Ovary (tissue), 9 donors: ENCODE measurements around the gene CATSPER4. TPM values are rescaled to one million over a fixed set of nuclear protein-coding genes. Genes with fewer than 3 reads are reported as not detected.

Source experiments
- DNase-seq, 5 donors: peaks; one replicate each; pipeline ENCODE4 v3.0.0-alpha.2; 2019 to 2020
- H3K27ac ChIP-seq, 2 donors: fragments of 200-600 bp; one replicate each; pipeline versions ENCODE4 v1.5.1 to v1.8.0; 2019 to 2022
- H3K27me3 ChIP-seq: fragments of 200-600 bp; one replicate; pipeline ENCODE4 v1.8.0; 2022
- H3K36me3 ChIP-seq: fragments of 200-600 bp; sonication (generic); one replicate; pipeline ENCODE4 v1.5.1; 2019
- H3K4me1 ChIP-seq: one replicate; pipeline ENCODE4 v1.8.1; 2013; ENCODE audit warnings: mild to moderate bottlenecking, moderate library complexity; ENCODE audit not compliant: insufficient read depth
- H3K4me3 ChIP-seq: fragments of 200-600 bp; sonication (generic); one replicate; pipeline ENCODE4 v1.5.1; 2017
- H3K9me3 ChIP-seq, 2 donors: fragments of 200-600 bp in 1 of 2; sonication (generic) in 1 of 2; one replicate each; pipeline versions ENCODE4 v1.5.1 to v1.8.1; 2013 to 2019; ENCODE audit warnings: mild to moderate bottlenecking in 1 of 2, moderate library complexity in 1 of 2
- EP300 ChIP-seq: sonication (generic); formaldehyde crosslinking; IDR thresholded peaks from one replicate; pipeline ENCODE4 v1.6.1; 2017; ENCODE audit warnings: antibody characterized with exemption
- POLR2A ChIP-seq: fragments of 450-650 bp; IDR thresholded peaks from one replicate; pipeline ENCODE4 v1.6.1; 2017; ENCODE audit warnings: antibody characterized with exemption, mild to moderate bottlenecking, moderate library complexity
- WGBS, 3 donors: extraction: QIAGEN DNeasy Blood & Tissue Kit in 1 of 3; methylation state at CpG; one replicate each; pipeline versions ENCODE4 v1.1.5 to v1.1.7; 2013 to 2017; 5-methylcytosine and 5-hydroxymethylcytosine counted together
- intact Hi-C, 4 donors: fragments of 100-400 bp; cut with DNase I; formaldehyde crosslinking; loops; one replicate each; pipeline versions ENCODE4 v1.11.0 to v1.15.1; 2022 to 2023
- polyA plus RNA-seq, 2 donors: library from polyadenylated mRNA; stranded (reverse); fragments of 200-250 nt in 1 of 2; fragments of 350-450 nt in 1 of 2; fragmentation: Illumina TruSeq in 1 of 2; extraction: RNeasy Lipid Tissue Mini Kit (QIAGEN cat#74804) in 1 of 2; gene quantifications; one replicate each; pipeline ENCODE4 v1.2.3, GENCODE V29; 2013 to 2014
- total RNA-seq, 7 donors: library from RNA; depleted of rRNA in 2 of 7; stranded (reverse); fragments of >200 nt in 2 of 7; fragmentation: NEBNext Ultra II Directional in 3 of 7; extraction: Animal tissue kit (Norgen Biotek cat#: 25700) in 3 of 7; gene quantifications; one replicate each; pipeline versions ENCODE4 v1.1.0 to v1.2.4, GENCODE V29; 2016 to 2023
- TF ChIP-seq, protein P1 (sequence below), 3 donors: fragments of 450-650 bp in 2 of 3; fragments of 200-600 bp in 1 of 3; IDR thresholded peaks; one replicate each; pipeline versions ENCODE4 v1.5.1 to v1.8.0; 2016 to 2022; ENCODE audit warnings: antibody characterized with exemption in 3 of 3, mild to moderate bottlenecking in 1 of 3
- donor health status: DM: no; HTN: no; CAD: no; lungs with moderate emphysema.
- donor health status: DM: no; HTN: no; CAD: no.
- donor health status: Bipolar disorder and iron deficiency.
- donor health status: DM: yes; HTN: yes; CAD: no.
- donor health status: DM: no; HTN: no; CAD: no.
- donor health status: DM: yes; HTN: yes; CAD: no.

Gene CATSPER4
- total and polyA plus RNA-seq, 9 donors = not detected

DNA sequence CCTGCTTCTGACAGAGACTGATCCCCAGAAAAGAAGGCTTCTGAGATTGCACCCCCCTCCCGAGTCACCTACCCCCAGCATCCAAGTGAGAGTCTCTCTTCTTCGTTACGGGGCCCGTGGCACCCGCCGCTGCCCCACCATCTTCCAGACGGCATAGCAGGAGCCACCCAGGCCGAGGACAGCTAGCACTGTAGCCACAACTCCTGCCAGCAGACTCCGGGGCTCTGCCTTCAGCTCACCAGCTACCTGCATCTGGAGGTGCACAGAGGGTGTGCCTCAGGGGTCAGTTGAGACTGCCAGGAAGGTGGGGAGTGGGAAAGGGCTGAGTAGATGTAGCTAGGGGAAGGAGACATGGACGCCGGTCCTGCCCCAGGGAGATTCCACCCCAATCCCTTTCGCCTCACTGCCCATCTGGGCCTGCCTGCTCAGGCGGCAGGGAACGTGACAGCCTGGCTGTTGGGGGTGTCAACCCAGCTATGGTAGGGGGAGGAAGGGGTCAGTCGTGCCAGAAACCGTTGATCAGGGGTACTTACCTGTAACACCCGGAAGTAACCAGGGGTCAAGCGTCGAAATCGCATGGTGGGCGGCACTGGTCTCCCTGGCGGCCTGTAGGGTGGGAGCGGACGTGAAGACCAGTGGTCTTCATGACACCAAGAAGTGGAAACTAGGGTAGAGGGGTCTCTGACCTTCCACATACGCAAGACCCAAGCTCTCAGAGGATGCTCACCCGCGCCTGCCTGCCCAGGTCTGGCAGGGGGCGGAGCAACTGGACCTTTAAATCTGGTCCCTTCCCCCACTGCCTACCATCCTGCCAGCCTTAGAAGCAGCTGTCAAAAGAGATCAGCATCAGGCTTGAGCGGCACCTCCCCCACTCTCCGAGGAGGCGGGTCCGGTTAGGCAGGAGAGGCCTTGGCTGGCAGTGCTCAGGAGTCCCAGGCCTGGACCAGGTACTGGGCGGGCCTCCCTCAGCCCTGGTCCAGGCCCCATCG, 19.0 kb upstream of the CATSPER4 start, which contains the start of gene ZNF593OS:
ZNF593OS (minus strand) TSS at position 749 of the 989 bp plus-strand sequence; CDS start at position 578, 171 bp downstream.
- DNase-seq = no peak
- H3K27ac ChIP-seq = no peak within 1 kb of the TSS
- H3K4me3 ChIP-seq = no peak within 1 kb of the TSS
- no peaks in the 10 kb centered on the region for H3K27me3 ChIP-seq
- intact Hi-C loops = no loop called here
- no peaks in the 10 kb centered on the region for H3K36me3 ChIP-seq
- WGBS, 3 donors = 87 to 91% (median 91%) methylated on average over 33 to 34 of the region's 34 CpGs
- TF ChIP-seq POLR2A = no peak
- TF ChIP-seq EP300 = no peak
- TF ChIP-seq, protein P1, sequence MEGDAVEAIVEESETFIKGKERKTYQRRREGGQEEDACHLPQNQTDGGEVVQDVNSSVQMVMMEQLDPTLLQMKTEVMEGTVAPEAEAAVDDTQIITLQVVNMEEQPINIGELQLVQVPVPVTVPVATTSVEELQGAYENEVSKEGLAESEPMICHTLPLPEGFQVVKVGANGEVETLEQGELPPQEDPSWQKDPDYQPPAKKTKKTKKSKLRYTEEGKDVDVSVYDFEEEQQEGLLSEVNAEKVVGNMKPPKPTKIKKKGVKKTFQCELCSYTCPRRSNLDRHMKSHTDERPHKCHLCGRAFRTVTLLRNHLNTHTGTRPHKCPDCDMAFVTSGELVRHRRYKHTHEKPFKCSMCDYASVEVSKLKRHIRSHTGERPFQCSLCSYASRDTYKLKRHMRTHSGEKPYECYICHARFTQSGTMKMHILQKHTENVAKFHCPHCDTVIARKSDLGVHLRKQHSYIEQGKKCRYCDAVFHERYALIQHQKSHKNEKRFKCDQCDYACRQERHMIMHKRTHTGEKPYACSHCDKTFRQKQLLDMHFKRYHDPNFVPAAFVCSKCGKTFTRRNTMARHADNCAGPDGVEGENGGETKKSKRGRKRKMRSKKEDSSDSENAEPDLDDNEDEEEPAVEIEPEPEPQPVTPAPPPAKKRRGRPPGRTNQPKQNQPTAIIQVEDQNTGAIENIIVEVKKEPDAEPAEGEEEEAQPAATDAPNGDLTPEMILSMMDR (IDR thresholded peaks at IDR 0.05) = no peak
- peaks cover 6% of the 10 kb centered on the region for H3K4me1 ChIP-seq
- no peaks in the 10 kb centered on the region for H3K9me3 ChIP-seq

DNA sequence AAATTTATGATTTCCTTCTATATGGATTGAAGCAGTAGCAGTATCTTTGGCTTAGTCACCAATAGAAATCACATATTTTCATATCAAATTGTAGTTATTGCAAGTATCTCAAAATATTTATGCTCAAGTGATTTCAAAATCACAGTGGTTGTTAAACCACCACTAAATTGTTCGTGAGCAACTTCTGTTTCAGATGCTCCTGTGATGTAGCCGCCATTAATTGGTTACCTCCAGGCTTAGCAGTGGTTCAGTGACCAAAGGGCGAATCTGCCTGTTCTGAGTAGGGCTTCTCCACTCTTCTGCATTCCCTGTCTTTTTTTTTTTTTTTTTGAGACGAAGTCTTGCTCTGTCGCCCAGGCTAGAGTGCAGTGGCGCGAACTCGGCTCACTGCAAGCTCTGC, 15.1 kb upstream of the CATSPER4 start:
- intact Hi-C loops = no loop called here
- 87 to 93% (median 91%) methylated on average over 8 of the region's 8 CpGs for WGBS, 3 donors
- TF ChIP-seq EP300 = no peak
- TF ChIP-seq, protein P1 (IDR thresholded peaks at IDR 0.05) = no peak
- Histone ChIP-seq H3K4me3 (no peak overlapping the region), H3K4me1 (peaks cover 4% of the 10 kb centered on the region), H3K36me3 (no peaks in the 10 kb centered on the region), H3K27me3 (no peaks in the 10 kb centered on the region), H3K9me3 (no peaks in the 10 kb centered on the region), H3K27ac (no peak overlapping the region)
- no peak for DNase-seq

DNA sequence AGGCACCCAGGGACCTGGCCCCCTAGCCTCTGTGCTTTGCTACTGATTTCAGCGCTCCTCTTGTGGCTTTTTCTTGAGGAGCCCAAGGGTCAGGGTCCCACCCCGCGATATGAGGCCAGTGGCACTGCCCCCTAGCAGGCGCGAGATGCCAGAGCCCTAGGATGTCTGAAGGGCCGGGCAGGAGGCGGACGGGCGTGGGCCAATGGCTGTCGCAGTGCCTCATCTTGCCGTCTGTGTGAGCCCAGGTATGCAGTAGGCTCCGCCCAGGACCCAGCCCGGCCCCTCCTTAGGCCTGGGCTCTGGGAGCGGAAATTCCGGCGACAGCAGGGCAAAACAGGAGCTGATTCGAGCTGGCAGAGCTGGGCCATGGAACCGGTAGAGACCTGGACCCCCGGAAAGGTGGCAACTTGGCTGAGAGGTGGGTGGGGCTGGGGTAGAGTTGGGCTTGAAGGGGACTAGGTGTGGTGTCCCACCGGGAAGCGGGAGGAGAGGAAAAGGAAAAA, 13.2 kb upstream of the CATSPER4 start, which contains the start of gene CNKSR1:
CNKSR1 (plus strand) TSS at position 310 of the 503 bp plus-strand sequence; CDS start at position 367, 57 bp downstream.
- Histone ChIP-seq H3K4me3 (no peak within 1 kb of the TSS), H3K36me3 (no peaks in the 10 kb centered on the region), H3K4me1 (no peaks in the 10 kb centered on the region), H3K9me3 (no peaks in the 10 kb centered on the region), H3K27me3 (no peaks in the 10 kb centered on the region), H3K27ac (no peak within 1 kb of the TSS)
- TF ChIP-seq, protein P1 (IDR thresholded peaks at IDR 0.05) = no peak
- TF ChIP-seq EP300 (no peak), POLR2A (no peak)
- intact Hi-C loops = no loop called here
- 57 to 62% (median 62%) methylated on average over 21 of the region's 21 CpGs for WGBS, 3 donors
- no peak for DNase-seq

DNA sequence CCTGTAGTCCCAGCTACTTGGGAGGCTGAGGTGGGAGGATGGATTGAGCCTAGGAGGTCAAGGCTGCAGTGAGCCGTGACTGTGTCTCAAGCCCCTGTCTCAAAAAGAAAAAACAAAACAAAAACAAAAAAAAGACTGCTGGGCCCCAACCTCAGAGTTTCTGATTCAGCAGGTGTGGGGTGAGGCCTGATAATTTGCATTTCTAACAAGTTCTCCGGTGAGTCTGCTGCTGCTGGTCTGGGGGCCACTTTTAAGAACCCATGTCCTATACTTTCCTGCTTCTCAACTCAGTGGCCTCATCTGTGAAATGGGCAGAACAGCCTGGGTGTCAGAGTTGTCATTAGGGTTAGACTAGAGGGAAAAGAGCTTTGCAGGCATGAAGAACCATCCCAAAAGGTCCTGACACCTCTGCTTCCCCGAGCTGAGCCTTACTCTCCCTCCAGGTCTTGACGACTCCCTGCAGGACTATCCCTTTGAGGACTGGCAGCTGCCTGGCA, 10.3 kb upstream of the CATSPER4 start:
- intact Hi-C loops = no loop called here
- H3K27ac ChIP-seq = no peak overlapping the region
- DNase-seq = no peak
- 51 to 67% (median 54%) methylated on average over 4 of the region's 4 CpGs for WGBS, 3 donors
- H3K4me3 ChIP-seq = no peak overlapping the region
- no peaks in the 10 kb centered on the region for H3K9me3 ChIP-seq
- H3K4me1 ChIP-seq = no peaks in the 10 kb centered on the region
- no peaks in the 10 kb centered on the region for H3K36me3 ChIP-seq
- no peaks in the 10 kb centered on the region for H3K27me3 ChIP-seq
- TF ChIP-seq EP300 = no peak
- TF ChIP-seq, protein P1 (IDR thresholded peaks at IDR 0.05) = no peak
- TF ChIP-seq POLR2A = no peak
